Measurements from ENCODE around the gene ENC1.

The ENC1 gene

GRCh38 chr5:74586856-74587255, 53.7 kb downstream of the ENC1 start:
- TF ChIP-seq CTCF (IDR thresholded peaks at IDR 0.05), result no peak

GRCh38 chr5:74582853-74583252, 57.7 kb downstream of the ENC1 start:
- no peaks in the 10 kb centered on the region for H3K9me3 ChIP-seq
- H3K4me1 ChIP-seq (ENCODE audit: control insufficient read depth in 1 of 2, insufficient read depth in 1 of 2, low read depth in 1 of 2, low read length in 1 of 2), result no peaks in the 10 kb centered on the region
- no peaks in the 10 kb centered on the region for H3K27me3 ChIP-seq
- H3K27ac ChIP-seq, result no peak overlapping the region
- H3K36me3 ChIP-seq, result no peaks in the 10 kb centered on the region
- no peak for TF ChIP-seq CTCF (IDR thresholded peaks at IDR 0.05)
- no peak overlapping the region for H3K4me3 ChIP-seq (ENCODE audit: low read depth in 1 of 2, low read length in 1 of 2)

More at GRCh38 chr5:74586856-74587255, 53.7 kb downstream of the ENC1 start:
- Histone ChIP-seq H3K27ac (no peak overlapping the region), H3K27me3 (no peaks in the 10 kb centered on the region), H3K9me3 (no peaks in the 10 kb centered on the region), H3K4me1 (ENCODE audit: control insufficient read depth in 1 of 2, insufficient read depth in 1 of 2, low read depth in 1 of 2, low read length in 1 of 2) (no peaks in the 10 kb centered on the region), H3K4me3 (ENCODE audit: low read depth in 1 of 2, low read length in 1 of 2) (no peak overlapping the region), H3K36me3 (no peaks in the 10 kb centered on the region)

GRCh38 chr5:74581988-74582365, 58.6 kb downstream of the ENC1 start:
- H3K27me3 ChIP-seq, result no peaks in the 10 kb centered on the region
- H3K4me1 ChIP-seq (ENCODE audit: control insufficient read depth in 1 of 2, insufficient read depth in 1 of 2, low read depth in 1 of 2, low read length in 1 of 2), result no peaks in the 10 kb centered on the region
- no peak overlapping the region for H3K27ac ChIP-seq
- no peaks in the 10 kb centered on the region for H3K36me3 ChIP-seq
- no peak overlapping the region for H3K4me3 ChIP-seq (ENCODE audit: low read depth in 1 of 2, low read length in 1 of 2)
- no peaks in the 10 kb centered on the region for H3K9me3 ChIP-seq
- TF ChIP-seq CTCF (IDR thresholded peaks at IDR 0.05), result no peak

- H3K4me1 ChIP-seq (ENCODE audit: control insufficient read depth in 1 of 2, insufficient read depth in 1 of 2, low read depth in 1 of 2, low read length in 1 of 2), result no peaks in the 10 kb centered on the region
- no peaks in the 10 kb centered on the region for H3K27me3 ChIP-seq
- no peak for TF ChIP-seq CTCF (IDR thresholded peaks at IDR 0.05)
- no peak overlapping the region for H3K4me3 ChIP-seq (ENCODE audit: low read depth in 1 of 2, low read length in 1 of 2)
- H3K27ac ChIP-seq, result no peak overlapping the region
- H3K9me3 ChIP-seq, result no peaks in the 10 kb centered on the region
- no peaks in the 10 kb centered on the region for H3K36me3 ChIP-seq
Measured at GRCh38 chr5:74580729-74581109, 59.8 kb downstream of the ENC1 start.

GRCh38 chr5:74579215-74579614, 61.3 kb downstream of the ENC1 start:
- no peak for TF ChIP-seq CTCF (IDR thresholded peaks at IDR 0.05)
- H3K36me3 ChIP-seq, result no peaks in the 10 kb centered on the region
- H3K27me3 ChIP-seq, result no peaks in the 10 kb centered on the region
- no peak overlapping the region for H3K27ac ChIP-seq
- H3K9me3 ChIP-seq, result no peaks in the 10 kb centered on the region
- no peak overlapping the region for H3K4me3 ChIP-seq (ENCODE audit: low read depth in 1 of 2, low read length in 1 of 2)
- no peaks in the 10 kb centered on the region for H3K4me1 ChIP-seq (ENCODE audit: control insufficient read depth in 1 of 2, insufficient read depth in 1 of 2, low read depth in 1 of 2, low read length in 1 of 2)
